HepG2 (cell line): Measurements from ENCODE around the gene TNFRSF6B. TPM values are rescaled to one million over a fixed set of nuclear protein-coding genes. Genes with fewer than 3 reads are reported as not detected.
A peak's percentile ranks its signal among the peaks of the same experiment; 100 is the strongest.

Experiments
- BRF2 ChIP-seq: sonication (generic); formaldehyde crosslinking; IDR thresholded peaks from 2 replicates; pipeline ENCODE4 v1.8.1; 2022; ENCODE audit warnings: mild to moderate bottlenecking, missing genetic modification reagents
- CREB3 ChIP-seq: sonication (generic); formaldehyde crosslinking; IDR thresholded peaks from 2 replicates; pipeline ENCODE4 v1.5.0; 2020; ENCODE audit warnings: missing genetic modification reagents
- FOXA1 ChIP-seq, 2 experiments: fragments of 450-650 bp in 1 of 2; sonication (generic) in 1 of 2; formaldehyde crosslinking in 1 of 2; IDR thresholded peaks; 2 replicates each; pipeline versions ENCODE4 v1.4.0 to v1.6.1; 2016 to 2020; ENCODE audit warnings: missing genetic modification reagents in 1 of 2
- FOXA3 ChIP-seq: IDR thresholded peaks from 2 replicates; pipeline ENCODE4 v1.6.1; 2016; ENCODE audit warnings: missing genetic modification reagents, missing compliant biosample characterization
- GPBP1L1 ChIP-seq: sonication (generic); formaldehyde crosslinking; IDR thresholded peaks from 2 replicates; pipeline ENCODE4 v1.5.0; 2020; ENCODE audit warnings: mild to moderate bottlenecking, missing genetic modification reagents
- PHF21A ChIP-seq: sonication (generic); formaldehyde crosslinking; IDR thresholded peaks from 2 replicates; pipeline ENCODE4 v1.5.0; 2020; ENCODE audit warnings: mild to moderate bottlenecking, missing genetic modification reagents
- PRPF4 ChIP-seq: fragments of 200-400 bp; formaldehyde crosslinking; IDR thresholded peaks from 2 replicates; pipeline ENCODE4 v1.6.1; 2016; ENCODE audit warnings: low read length, low read depth; ENCODE audit not compliant: poor library complexity, severe bottlenecking
- REST ChIP-seq, 2 experiments: IDR thresholded peaks; 2 replicates each; pipeline ENCODE4 v1.6.1; 2011 to 2012; ENCODE audit warnings: low read length in 2 of 2, borderline replicate concordance in 1 of 2, low read depth in 1 of 2, mild to moderate bottlenecking in 1 of 2, moderate library complexity in 1 of 2
- SNRNP70 ChIP-seq: fragments of 200-400 bp; formaldehyde crosslinking; IDR thresholded peaks from 2 replicates; pipeline ENCODE4 v1.6.1; 2017; ENCODE audit warnings: mild to moderate bottlenecking, low read depth, low read length, moderate library complexity
- SP1 ChIP-seq, 2 experiments: fragments of 450-650 bp in 1 of 2; sonication (generic) in 1 of 2; formaldehyde crosslinking in 1 of 2; IDR thresholded peaks; 2 replicates each; pipeline versions ENCODE4 v1.4.0 to v1.6.1; 2016 to 2020; ENCODE audit warnings: missing genetic modification reagents in 1 of 2
- SRF ChIP-seq: IDR thresholded peaks from 2 replicates; pipeline ENCODE4 v1.6.1; 2011; ENCODE audit warnings: mild to moderate bottlenecking, low read depth, low read length, moderate library complexity
- THAP7 ChIP-seq: sonication (generic); formaldehyde crosslinking; IDR thresholded peaks from 2 replicates; pipeline ENCODE4 v1.8.1; 2023; ENCODE audit warnings: mild to moderate bottlenecking, missing genetic modification reagents
- TOE1 ChIP-seq: sonication (generic); formaldehyde crosslinking; IDR thresholded peaks from 2 replicates; pipeline ENCODE4 v1.4.0; 2020; ENCODE audit warnings: mild to moderate bottlenecking, missing genetic modification reagents
- U2AF1 ChIP-seq: fragments of 200-400 bp; formaldehyde crosslinking; optimal IDR thresholded peaks from 2 replicates; pipeline ENCODE3; 2017; ENCODE audit warnings: mild to moderate bottlenecking, low read depth, low read length
- ZBTB38 ChIP-seq: sonication (generic); formaldehyde crosslinking; IDR thresholded peaks from 2 replicates; pipeline ENCODE4 v1.5.1; 2020; ENCODE audit warnings: mild to moderate bottlenecking, missing genetic modification reagents
- ZMAT3 ChIP-seq: sonication (generic); formaldehyde crosslinking; conservative IDR thresholded peaks from 2 replicates; pipeline ENCODE4 v1.7.0; 2021; ENCODE audit warnings: missing genetic modification reagents
- ZNF121 ChIP-seq: sonication (generic); formaldehyde crosslinking; IDR thresholded peaks from 2 replicates; pipeline ENCODE4 v1.5.0; 2020; ENCODE audit warnings: mild to moderate bottlenecking, missing genetic modification reagents
- ZNF20 ChIP-seq: sonication (generic); formaldehyde crosslinking; IDR thresholded peaks from 2 replicates; pipeline ENCODE4 v1.4.0; 2020; ENCODE audit warnings: mild to moderate bottlenecking, moderate library complexity, missing genetic modification reagents
- ZNF777 ChIP-seq: sonication (generic); formaldehyde crosslinking; IDR thresholded peaks from 2 replicates; pipeline ENCODE4 v1.4.0; 2020; ENCODE audit warnings: missing genetic modification reagents
- polyA plus RNA-seq, 8 experiments: library from polyadenylated mRNA; depleted of rRNA in 3 of 8; stranded (reverse) in 7 of 8; unstranded in 1 of 8; fragments of >200 nt; fragmentation: Illumina TruSeq in 4 of 8; extraction: Trizol in 4 of 8; gene quantifications; 2 replicates each; pipeline versions ENCODE4 v1.2.1 to v1.2.3, GENCODE V29; 2011 to 2016; ENCODE audit warnings: low read depth in 4 of 8, missing spikeins in 1 of 8, mixed read lengths in 1 of 8; ENCODE audit not compliant: insufficient read depth in 1 of 8
- total RNA-seq, 5 experiments: library from RNA; depleted of rRNA; stranded (reverse); fragments of >200 nt; fragmentation: Illumina TruSeq; extraction: Trizol; gene quantifications; 2 replicates each; pipeline ENCODE4 v1.2.3, GENCODE V29; 2016; ENCODE audit warnings: low read depth in 1 of 5

TNFRSF6B gene
- total and polyA plus RNA-seq, 2 of the 13 experiments (the other 11 are each of a cell fraction or from before 2014, with no cell fraction given): 0.24 TPM; not detected in 1

- TF ChIP-seq REST (IDR thresholded peaks at IDR 0.05; ENCODE audit: borderline replicate concordance in 1 of 2, low read depth in 1 of 2, low read length in 2 of 2): peak; percentile 95 to 99
- peak; percentile 86 for TF ChIP-seq ZBTB38
- no peak for TF ChIP-seq PRPF4
- TF ChIP-seq FOXA3 (CRISPR knock-in tag): peak; percentile 82
- 0 out of 2 replicates have a peak, but pooled peaks have one; percentile 62 for TF ChIP-seq ZNF121
- no peak for TF ChIP-seq U2AF1
- peak; percentile 100 for TF ChIP-seq ZMAT3 (CRISPR knock-in tag)
- no peak for TF ChIP-seq FOXA1 (IDR thresholded peaks at IDR 0.05)
- TF ChIP-seq FOXA1 (CRISPR knock-in tag; IDR thresholded peaks at IDR 0.05): peak; percentile 69
- TF ChIP-seq TOE1 (CRISPR knock-in tag): peak; percentile 96; the same call in 1 of the 2 replicates
- TF ChIP-seq THAP7 (CRISPR knock-in tag): peak; percentile 93
- no peak for TF ChIP-seq SRF
- TF ChIP-seq ZNF20 (CRISPR knock-in tag): no peak
- no peak for TF ChIP-seq SP1 (IDR thresholded peaks at IDR 0.05)
- peak; percentile 78 for TF ChIP-seq SP1 (CRISPR knock-in tag; IDR thresholded peaks at IDR 0.05)
- peak; percentile 49; the same call in 1 of the 2 replicates for TF ChIP-seq PHF21A
- 0 out of 2 replicates have a peak, but pooled peaks have one; percentile 50 for TF ChIP-seq BRF2
- peak; percentile 82 for TF ChIP-seq ZNF777 (CRISPR knock-in tag)
- no peak for TF ChIP-seq GPBP1L1 (CRISPR knock-in tag)
- peak; percentile 99 for TF ChIP-seq CREB3 (CRISPR knock-in tag)
- TF ChIP-seq SNRNP70: no peak
Measured at GRCh38 chr20:63653041-63653973, 43.1 kb upstream of the TNFRSF6B start, which contains the start of gene STMN3 (continued).
